Adrenal gland (tissue), 5 donors: ENCODE measurements around the gene NCOA4.

Experiments used
- CTCF ChIP-seq, 6 experiments: fragments of 450-650 bp in 4 of 6; fragments of 200-600 bp in 2 of 6; sonication (generic) in 1 of 6; IDR thresholded peaks; 1 replicate in 5 of 6; 2 replicates in 1 of 6; pipeline versions ENCODE4 v1.5.1 to v1.8.0; 2016 to 2021; ENCODE audit warnings: antibody characterized with exemption in 6 of 6, mild to moderate bottlenecking in 2 of 6, moderate library complexity in 1 of 6
- POLR2A ChIP-seq, 2 donors: fragments of 450-650 bp; IDR thresholded peaks; one replicate each; pipeline ENCODE4 v1.6.1; 2017; ENCODE audit warnings: antibody characterized with exemption in 2 of 2, mild to moderate bottlenecking in 2 of 2, moderate library complexity in 1 of 2
- donor health status: DM: no; HTN: no; CAD: no.

- no peak for TF ChIP-seq CTCF (IDR thresholded peaks at IDR 0.05)
- no peak for TF ChIP-seq POLR2A (IDR thresholded peaks at IDR 0.05)
Observed at GRCh38 chr10:46055771-46056170, 25.3 kb upstream of the NCOA4 start.
